Kidney epithelial cell (primary cell): ENCODE data around the gene TSPAN11. TPM values are rescaled to one million over a fixed set of nuclear protein-coding genes. Genes with fewer than 3 reads are reported as not detected.

Experiments used
- DNase-seq: peaks from one replicate; pipeline ENCODE4 v3.0.0-alpha.2; 2010; ENCODE audit warnings: low read depth
- H3K27me3 ChIP-seq: 2 replicates; pipeline ENCODE4 v1.6.0; 2011; ENCODE audit warnings: low read length; ENCODE audit not compliant: control insufficient read depth, insufficient read depth
- H3K36me3 ChIP-seq: 2 replicates; pipeline ENCODE4 v1.5.1; 2011; ENCODE audit warnings: low read length; ENCODE audit not compliant: control insufficient read depth, insufficient read depth
- H3K4me3 ChIP-seq: 2 replicates; pipeline ENCODE4 v1.5.1; 2011; ENCODE audit warnings: low read depth, mild to moderate bottlenecking, control low read depth, low read length
- total RNA-seq: library from RNA; depleted of rRNA; stranded (reverse); fragments of >200 nt; gene quantifications from 2 replicates; pipeline ENCODE4 v1.2.3, GENCODE V29; 2015
- TF ChIP-seq, protein P1 (sequence below): IDR thresholded peaks from 2 replicates; pipeline ENCODE4 v1.5.1; 2011; ENCODE audit warnings: mild to moderate bottlenecking, moderate library complexity, low read length, control low read depth, inconsistent platforms; ENCODE audit not compliant: insufficient read depth, poor library complexity, severe bottlenecking

Gene TSPAN11
- total RNA-seq, 1 donor from 2014 or later: 5.2 TPM

DNA sequence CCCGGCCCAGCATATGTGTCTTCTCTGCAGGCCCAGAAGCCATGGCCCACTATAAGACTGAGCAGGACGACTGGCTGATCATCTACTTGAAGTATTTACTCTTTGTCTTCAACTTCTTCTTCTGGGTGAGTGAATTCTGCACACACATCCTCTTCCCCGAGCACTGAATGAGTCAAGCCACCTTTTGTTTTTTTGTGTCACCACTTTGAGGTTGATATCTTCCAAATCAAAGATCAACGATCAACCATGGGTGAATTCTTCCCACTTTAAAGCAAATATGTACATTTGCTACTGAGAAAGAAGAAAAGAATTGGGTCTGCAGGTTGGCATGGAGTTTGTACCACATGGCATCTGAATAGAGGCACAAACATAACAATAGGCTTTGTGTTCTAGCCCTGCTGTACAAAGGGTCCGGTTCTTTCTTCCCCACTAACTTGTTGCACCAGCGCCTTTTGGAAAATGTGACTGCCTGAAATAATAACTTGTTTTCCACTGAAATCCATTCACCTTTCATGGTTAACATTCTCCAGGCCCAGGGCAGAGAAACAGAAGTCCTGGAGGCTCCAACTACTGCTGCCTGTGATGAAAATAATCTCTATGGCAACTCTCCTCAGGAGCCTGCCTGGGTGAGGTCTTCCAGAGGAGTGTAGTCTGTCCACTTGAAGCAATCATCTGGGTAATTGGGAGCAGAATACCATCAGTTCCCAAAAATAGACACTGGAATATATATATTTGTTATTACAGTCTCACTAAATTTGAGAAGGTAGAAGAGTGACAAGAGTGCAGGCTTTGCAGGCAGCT lies 27.6 kb downstream of the TSPAN11 start:
- DNase-seq: no peak
- no peaks in the 10 kb centered on the region for H3K36me3 ChIP-seq
- no peak overlapping the region for H3K4me3 ChIP-seq
- H3K27me3 ChIP-seq: peaks cover 5% of the 10 kb centered on the region
- TF ChIP-seq, protein P1, sequence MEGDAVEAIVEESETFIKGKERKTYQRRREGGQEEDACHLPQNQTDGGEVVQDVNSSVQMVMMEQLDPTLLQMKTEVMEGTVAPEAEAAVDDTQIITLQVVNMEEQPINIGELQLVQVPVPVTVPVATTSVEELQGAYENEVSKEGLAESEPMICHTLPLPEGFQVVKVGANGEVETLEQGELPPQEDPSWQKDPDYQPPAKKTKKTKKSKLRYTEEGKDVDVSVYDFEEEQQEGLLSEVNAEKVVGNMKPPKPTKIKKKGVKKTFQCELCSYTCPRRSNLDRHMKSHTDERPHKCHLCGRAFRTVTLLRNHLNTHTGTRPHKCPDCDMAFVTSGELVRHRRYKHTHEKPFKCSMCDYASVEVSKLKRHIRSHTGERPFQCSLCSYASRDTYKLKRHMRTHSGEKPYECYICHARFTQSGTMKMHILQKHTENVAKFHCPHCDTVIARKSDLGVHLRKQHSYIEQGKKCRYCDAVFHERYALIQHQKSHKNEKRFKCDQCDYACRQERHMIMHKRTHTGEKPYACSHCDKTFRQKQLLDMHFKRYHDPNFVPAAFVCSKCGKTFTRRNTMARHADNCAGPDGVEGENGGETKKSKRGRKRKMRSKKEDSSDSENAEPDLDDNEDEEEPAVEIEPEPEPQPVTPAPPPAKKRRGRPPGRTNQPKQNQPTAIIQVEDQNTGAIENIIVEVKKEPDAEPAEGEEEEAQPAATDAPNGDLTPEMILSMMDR: no peak

DNA sequence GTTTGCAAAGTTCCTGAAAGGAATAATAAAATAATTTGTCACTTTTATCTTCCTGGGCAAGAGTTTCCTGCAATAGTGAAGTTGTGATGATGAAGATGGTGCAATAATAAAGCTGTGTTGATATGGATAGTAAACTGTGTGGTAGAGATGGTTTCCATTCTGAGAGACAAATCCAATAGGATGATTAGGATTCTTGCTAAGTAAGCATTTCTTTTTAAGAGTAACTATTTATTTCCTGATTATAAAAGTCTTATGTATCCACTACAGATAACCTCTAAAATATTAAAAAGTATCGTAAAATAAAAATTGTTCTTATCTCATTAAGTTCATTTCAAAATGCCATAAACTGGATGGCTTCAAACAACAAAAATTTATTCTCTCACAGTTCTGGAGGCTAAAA lies 28.7 kb downstream of the TSPAN11 start:
- Histone ChIP-seq H3K4me3 (no peak overlapping the region), H3K27me3 (peaks cover 6% of the 10 kb centered on the region), H3K36me3 (no peaks in the 10 kb centered on the region)
- no peak for DNase-seq
- TF ChIP-seq, protein P1: no peak

DNA sequence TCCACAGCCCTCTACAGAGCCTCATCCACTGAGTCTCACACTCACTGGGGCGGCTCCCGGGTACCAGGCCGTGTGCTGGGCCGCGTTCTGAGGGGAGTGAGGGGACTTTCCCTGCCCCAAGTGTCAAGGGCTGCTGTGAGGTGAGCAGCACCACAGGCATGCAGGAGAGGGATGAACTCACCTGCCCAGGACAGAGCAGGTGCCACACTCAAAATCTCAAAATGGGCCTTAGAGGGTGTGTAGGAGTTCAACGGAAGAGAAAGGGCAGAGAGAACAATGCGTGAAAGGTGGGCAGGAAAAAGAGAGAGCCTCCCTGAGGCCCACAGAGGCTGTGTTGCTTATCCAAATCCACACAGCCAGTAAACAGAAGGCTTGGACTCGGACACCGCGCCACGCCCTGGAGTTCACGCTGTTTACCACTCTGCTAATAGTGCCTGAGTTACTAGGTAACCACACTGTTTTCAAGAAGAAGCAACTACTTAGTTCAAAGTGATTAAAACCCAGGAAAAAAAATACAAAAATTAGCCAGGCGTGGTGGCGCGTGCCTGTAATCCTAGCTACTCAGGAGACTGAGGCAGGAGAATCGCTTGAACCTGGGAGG lies 32.7 kb downstream of the TSPAN11 start:
- no peak for DNase-seq
- no peak overlapping the region for H3K4me3 ChIP-seq
- TF ChIP-seq, protein P1: no peak
- H3K36me3 ChIP-seq: no peaks in the 10 kb centered on the region
- H3K27me3 ChIP-seq: peaks cover 6% of the 10 kb centered on the region

DNA sequence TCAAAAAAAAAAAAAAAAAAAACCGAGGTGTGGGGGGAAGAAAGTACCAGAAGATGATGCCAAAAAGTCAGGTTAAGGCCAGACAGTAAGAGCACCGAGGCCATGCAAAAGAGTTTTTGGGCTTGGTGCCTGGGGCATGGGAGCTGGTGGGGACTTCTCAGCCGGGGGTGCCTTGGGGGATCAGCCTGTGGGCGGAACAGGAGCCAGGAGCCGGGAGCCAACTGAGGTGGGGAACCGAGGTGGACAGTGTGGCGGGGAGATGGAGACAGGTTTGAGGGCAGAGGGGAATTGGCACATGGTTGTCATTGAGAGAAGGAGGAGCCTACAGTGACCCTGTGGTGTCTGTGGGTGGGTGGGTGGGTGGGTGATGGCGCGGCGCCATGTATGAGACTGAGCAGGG lies 33.2 kb downstream of the TSPAN11 start:
- no peaks in the 10 kb centered on the region for H3K36me3 ChIP-seq
- no peak for DNase-seq
- H3K4me3 ChIP-seq: no peak overlapping the region
- peaks cover 6% of the 10 kb centered on the region for H3K27me3 ChIP-seq
- TF ChIP-seq, protein P1: no peak

DNA sequence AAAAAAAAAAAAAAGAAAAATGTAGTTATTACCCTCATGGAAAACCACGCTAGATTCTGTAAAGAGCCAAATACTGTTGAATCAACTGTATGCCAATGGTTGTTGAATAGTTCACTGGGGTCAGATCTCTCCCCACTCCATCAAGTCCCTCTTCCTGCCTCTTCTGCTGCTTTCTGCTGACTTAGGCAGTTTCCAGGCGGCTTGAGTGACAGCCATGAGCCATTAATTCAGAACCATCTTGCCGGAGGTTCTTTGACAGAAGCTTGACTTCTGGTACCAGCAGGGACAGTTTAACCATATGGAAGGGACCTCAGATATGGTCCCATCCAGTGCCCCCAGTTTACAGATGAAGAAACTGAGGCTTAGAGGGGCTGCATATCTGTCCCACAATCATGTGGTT lies 34.5 kb downstream of the TSPAN11 start:
- no peak for DNase-seq
- H3K27me3 ChIP-seq: peaks cover 6% of the 10 kb centered on the region
- TF ChIP-seq, protein P1: no peak
- no peak overlapping the region for H3K4me3 ChIP-seq
- no peaks in the 10 kb centered on the region for H3K36me3 ChIP-seq
